ENCODE measurements around the gene KAT8.

DNA sequence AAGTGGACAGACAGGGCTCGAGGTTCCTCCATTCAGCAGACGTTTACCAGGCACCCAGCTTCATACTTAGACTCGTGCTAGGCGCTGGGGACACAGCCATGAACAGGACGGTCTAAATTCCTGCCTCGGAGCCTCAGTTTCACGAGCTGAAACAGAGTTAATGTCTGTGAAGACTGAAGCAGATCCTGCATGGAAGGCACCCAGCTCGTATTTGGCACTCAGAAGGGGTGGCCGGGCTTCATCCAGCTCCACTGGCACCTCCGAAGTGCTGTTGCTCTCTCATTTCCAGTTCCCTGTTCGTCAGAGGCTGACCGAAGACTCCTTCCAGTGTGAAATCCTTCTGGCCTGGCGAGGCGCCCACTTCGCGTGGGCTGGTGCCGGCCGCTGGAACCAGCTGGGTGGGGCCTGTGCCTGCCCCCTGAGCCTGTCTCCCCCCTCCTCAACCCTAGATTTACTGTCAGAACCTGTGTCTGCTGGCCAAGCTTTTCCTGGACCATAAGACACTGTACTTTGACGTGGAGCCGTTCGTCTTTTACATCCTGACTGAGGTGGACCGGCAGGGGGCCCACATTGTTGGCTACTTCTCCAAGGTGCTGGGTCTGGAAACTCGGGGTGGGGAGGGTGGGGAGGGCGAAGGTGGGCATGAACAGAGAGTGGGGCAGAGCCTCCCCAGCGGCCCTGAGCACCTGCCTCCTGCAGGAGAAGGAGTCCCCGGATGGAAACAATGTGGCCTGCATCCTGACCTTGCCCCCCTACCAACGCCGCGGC lies 12.3 kb downstream of the KAT8 start:
- TF ChIP-seq, protein P1, sequence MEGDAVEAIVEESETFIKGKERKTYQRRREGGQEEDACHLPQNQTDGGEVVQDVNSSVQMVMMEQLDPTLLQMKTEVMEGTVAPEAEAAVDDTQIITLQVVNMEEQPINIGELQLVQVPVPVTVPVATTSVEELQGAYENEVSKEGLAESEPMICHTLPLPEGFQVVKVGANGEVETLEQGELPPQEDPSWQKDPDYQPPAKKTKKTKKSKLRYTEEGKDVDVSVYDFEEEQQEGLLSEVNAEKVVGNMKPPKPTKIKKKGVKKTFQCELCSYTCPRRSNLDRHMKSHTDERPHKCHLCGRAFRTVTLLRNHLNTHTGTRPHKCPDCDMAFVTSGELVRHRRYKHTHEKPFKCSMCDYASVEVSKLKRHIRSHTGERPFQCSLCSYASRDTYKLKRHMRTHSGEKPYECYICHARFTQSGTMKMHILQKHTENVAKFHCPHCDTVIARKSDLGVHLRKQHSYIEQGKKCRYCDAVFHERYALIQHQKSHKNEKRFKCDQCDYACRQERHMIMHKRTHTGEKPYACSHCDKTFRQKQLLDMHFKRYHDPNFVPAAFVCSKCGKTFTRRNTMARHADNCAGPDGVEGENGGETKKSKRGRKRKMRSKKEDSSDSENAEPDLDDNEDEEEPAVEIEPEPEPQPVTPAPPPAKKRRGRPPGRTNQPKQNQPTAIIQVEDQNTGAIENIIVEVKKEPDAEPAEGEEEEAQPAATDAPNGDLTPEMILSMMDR (IDR thresholded peaks at IDR 0.05; ENCODE audit: insufficient read depth, low read depth, low read length) = no peak
- no peak for TF ChIP-seq EZH2 (IDR thresholded peaks at IDR 0.05; ENCODE audit: insufficient read depth, low read length)
